Esophagus muscularis mucosa (tissue), 3 donors: Measurements from ENCODE around the gene ITSN2.

Source experiments
- CTCF ChIP-seq, 3 experiments: fragments of 200-600 bp in 2 of 3; fragments of 450-650 bp in 1 of 3; sonication (generic) in 2 of 3; IDR thresholded peaks; one replicate each; pipeline ENCODE4 v1.5.1; 2017 to 2019; ENCODE audit warnings: antibody characterized with exemption in 3 of 3, mild to moderate bottlenecking in 2 of 3, moderate library complexity in 1 of 3
- POLR2A ChIP-seq: fragments of 450-650 bp; IDR thresholded peaks from one replicate; pipeline ENCODE4 v1.6.1; 2017; ENCODE audit warnings: antibody characterized with exemption, moderate library complexity, mild to moderate bottlenecking, low read depth

- TF ChIP-seq CTCF (IDR thresholded peaks at IDR 0.05) = no peak
- no peak for TF ChIP-seq POLR2A
These were observed 17.0 kb downstream of the ITSN2 start for GRCh38 chr2:24343225-24343882.
